GM10847 (cell line): ENCODE data around the gene ARL11.

Experiments
- POLR2A ChIP-seq: IDR thresholded peaks from 2 replicates; pipeline ENCODE4 v1.6.1; 2011; ENCODE audit not compliant: insufficient read length; ENCODE audit errors: extremely low read depth

ARL11 gene

DNA sequence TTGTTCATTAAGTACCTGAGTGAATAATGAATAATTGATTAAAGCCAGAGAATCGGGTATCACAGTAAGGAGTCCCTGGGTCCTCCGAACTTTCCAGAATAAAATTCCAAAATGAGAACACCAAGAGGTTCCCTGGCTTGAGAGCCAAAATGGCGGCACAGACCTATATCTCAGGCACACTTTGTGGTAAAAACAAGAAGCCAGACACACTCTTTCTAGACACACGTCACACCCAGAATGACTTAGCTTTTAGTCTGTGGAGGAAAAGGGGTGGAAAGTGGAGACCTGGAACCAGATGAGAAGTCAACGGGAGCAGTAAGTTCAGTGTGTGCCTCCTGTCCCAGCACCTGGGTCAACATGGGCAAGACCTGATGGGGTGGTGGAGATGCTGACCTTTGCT lies 8.4 kb downstream of the ARL11 start:
- no peak for TF ChIP-seq POLR2A

DNA sequence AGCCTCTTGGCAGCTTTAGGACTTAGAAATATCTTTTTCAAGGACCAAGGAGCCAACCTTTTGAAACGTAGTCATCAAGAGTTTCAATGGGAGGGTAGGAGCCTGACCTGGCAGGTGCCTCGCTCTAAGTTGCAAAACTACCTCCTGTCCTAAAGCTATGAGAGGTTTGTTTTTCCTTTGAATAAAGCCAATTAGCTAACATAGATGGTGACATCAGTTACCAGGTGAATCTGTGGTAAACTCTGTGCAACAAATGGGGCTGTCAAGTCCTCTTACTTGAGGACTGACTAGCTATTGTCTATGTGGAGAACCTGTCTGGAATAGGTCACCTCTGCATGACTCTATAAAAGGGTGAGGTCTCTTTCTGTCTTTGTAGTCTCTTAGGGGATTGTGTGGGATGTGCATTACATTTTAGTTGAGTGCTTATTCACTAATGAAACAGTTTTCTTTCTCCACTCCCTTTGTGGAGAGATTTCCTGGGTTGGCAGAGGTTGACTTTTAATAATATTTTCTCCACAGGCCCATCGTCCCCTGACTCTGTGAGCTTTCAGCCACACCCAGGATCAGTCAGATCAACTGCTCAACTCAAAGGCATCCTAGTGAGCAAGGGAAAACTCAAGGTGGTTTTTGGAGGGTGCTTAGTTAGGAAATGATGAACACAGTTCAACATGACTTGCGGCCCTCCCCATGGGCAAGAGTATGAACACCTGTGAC lies 9.9 kb downstream of the ARL11 start:
- TF ChIP-seq POLR2A: no peak

DNA sequence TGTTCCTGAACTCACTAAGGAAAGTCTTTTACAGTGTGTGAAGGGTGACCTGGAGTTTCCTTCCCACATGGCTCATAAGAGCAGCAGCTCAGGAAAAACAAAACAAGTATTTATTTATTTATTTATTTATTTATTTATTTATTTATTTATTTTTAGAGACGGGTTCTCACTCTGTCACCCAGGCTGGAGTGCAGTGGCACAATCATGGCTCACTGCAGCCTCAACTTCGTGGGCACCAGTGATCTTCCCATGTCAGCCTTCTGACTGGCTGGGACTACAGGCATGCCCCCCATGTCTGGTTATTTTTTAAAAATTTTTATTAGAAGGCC lies 10.4 kb downstream of the ARL11 start:
- no peak for TF ChIP-seq POLR2A

DNA sequence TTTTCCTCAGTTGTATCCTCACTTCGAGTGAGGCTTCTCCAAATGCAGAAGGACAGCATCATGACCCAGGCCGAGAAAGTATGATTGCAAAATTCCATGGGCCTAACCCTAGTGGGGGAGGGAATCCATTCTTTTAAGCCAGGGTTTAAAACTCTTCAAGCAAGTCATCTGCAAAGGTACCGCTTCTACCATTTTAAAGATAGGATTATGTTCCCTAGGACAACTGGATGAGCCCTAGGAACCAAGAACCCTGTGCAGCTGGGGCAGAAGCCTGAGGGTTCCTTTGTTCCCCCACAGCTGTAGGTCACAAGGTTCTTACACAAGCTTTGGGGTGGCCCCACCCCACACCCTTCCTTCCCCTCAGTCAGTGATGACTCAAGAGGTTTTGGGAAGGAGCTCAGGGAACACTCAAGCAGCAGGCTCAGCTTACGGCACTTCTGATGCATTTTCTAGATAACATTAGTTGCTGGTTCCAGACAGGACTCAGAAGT lies 13.5 kb downstream of the ARL11 start:
- TF ChIP-seq POLR2A: no peak

DNA sequence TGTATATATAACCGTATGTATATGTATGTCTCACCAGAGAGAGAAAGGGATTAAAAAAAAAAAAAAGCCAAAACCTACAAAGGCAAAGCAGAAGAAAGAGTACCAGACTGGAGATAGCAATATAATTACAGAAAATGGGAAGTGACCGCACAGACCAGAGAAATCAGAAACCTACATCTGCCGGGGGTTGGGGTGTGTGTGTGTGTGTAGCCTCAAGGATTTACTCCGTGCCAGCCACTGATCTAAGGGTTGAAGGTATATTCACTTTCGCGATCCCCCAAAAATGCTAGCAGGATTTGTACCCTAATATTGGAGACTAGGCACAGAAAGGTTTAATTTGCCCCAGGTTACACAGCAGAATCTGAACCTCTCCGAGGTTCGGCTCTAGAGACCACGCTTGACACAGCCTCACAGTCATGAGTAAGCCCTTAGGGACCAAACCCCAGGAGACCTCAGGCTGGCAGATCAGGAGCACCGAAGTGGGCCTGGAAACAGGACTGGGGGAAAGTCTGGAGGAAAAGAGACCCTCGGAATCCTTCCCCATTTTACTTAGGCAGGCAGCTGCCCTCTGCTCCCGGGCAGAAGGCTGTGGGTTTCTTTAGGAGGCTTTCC lies 14.8 kb downstream of the ARL11 start:
- TF ChIP-seq POLR2A: no peak

DNA sequence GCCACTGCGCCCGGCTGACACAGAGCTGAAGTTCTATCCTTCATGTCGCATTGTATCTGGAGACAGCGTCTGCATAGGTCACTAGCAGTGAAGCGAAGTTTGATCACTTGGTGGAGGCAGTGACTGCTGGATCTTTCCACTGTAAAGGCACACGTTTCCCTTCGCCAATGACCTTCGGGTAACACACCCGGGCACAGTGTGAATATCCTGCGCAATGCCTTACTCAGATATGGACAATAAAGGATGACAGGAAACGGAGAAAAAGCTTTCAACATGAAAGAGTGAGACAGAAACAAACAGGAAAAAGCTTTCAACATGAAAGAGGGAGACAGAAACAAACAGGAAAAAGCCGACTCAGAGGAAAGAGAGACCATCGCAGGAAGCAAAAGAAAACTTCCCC lies 17.1 kb downstream of the ARL11 start:
- no peak for TF ChIP-seq POLR2A

DNA sequence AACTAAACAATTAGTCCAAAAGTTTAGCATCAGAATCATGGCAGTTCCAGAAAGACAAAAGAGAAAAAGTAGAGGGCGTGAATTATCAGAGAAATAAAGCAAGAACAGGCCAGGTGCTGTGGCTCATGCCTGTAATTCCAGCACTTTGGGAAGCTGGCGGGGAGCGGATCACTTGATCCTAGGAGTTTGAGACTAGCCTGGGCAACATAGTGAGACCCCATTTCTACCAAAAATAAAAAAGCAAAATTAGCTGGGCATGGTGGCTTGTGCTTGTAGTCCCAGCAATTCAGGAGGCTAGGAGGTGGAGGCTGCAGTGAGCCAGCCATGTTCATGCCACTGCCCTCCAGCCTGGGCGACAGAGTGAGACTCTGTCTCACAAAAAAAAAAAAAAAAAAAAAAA lies 18.4 kb downstream of the ARL11 start:
- TF ChIP-seq POLR2A: no peak

DNA sequence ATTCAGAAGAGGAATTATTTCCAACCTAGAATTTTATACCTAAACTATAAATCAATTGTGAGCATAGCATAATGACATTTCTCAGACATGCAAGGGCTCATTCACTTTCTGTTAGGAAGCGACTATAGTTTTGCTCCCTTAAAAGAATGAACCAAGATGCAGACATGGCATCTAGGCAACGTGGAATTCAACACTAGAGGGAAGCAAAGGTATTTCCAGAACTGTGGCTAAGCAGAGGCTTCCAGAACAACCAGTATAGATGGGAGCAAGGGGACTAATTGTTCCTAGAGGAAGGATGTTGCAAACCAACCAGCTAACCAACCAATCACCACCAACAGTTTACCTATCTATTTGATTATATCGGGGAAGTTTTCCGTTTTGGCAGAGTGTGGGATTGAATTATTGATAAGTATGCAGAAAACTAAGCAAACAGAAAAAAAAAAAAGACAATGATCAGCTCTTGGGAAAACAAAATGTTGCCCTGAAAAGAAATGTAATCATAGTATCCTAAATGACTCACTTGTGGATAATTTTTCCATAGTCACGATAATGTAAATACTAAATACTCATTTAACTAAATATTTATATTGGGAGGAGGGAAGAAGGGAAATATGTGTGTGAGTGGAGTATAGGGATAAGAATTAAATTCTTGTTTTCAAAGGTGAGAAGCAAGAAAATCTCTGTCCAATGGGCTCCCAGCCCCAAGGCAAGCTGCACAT lies 21.1 kb downstream of the ARL11 start:
- TF ChIP-seq POLR2A: no peak

DNA sequence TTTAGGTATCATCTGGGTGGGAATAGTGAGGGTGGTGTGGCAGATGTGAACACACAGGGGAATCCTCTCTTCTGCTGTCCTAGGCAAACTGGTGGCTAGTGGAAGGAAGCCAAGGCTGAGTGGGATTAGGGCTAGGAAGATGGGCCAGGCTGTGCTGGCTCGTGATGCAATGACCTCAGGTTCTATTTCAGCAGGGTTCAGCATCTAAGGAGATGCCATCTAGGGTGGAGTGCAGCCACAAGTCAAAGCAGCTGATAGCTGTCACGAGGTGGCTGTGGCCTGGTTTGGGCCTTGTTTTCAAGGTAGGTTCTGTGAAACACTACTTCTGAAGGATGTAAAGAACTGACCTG lies 21.6 kb downstream of the ARL11 start:
- no peak for TF ChIP-seq POLR2A

DNA sequence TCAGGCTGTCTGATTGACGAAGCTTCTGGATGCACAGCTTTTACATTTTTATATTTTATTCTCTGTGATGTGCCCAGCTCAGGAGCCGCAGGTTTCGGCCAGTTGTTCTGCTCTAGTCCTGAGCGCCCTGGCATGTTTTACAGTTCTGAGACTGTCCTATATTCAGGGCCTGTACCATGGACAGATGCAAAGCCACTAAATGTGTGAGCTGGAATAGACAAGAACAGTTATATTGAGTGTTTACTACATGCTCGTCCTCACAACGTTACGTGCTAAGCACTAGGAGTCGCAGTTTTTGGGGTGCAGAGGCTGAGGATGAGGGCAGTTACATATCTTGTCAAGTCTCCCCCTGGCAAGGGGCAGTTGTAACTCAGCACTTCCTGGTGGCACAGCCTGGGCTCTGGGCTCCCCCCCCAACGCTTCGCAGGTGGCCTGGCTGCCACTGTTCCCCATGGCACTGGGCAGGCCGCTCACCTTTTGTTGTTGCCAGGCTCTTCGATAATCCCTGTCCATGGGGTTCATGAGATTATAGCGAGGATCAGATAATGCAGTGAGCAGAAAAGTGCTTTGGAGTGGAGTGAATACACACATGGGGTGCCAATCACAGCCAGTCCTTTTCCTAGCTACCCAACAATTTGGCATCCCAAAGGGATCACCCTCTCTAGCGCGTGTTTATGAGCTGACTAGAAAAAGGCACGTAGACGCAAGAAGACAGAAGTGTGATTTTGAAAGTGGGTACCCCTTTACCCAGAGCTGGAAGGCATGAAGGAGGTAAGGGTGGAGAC lies 23.5 kb downstream of the ARL11 start:
- no peak for TF ChIP-seq POLR2A

DNA sequence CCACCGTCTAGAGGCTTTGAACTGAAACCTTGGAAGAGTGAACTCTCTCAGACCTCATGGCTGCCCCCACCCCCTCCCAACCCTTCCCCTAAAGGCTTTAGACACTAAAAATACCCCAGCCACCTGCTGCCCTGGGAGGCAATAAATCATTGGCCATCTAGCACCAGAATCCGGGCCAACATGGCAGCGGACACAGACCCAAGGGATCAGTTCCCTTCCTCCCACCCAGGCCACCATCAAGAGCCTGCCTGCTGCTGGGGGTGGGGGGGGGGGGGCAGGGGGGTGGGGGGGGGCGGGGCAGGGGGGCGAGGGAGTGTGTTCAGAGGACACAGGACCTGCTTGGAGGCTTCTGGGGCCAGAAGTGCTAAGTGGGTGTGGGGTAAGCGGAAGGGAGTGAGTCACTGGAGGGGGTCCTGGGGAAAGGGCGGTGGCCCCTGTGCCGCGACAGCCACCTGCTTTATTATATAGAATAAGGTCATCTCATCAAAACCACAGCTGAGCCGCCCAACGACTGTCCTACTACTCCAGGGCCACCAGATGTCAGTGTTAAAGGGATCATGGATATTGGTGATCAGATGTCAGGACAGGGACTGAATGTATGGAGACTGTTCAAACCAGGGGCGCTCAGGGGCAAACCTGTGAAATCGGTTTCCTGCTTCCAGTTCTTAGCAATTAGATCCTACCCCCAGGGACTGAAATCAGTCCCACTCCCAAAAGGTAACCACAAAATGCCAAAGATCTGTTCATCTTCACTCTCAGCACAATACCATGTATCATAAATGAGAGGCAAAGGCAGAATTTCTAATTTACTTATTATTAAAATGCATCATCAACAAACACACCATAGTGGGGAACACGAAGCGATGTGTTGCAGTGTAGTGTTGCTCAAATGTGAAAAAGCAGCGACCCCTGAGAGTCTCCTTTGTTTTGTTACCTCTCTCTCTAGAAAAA lies 24.3 kb downstream of the ARL11 start:
- no peak for TF ChIP-seq POLR2A

DNA sequence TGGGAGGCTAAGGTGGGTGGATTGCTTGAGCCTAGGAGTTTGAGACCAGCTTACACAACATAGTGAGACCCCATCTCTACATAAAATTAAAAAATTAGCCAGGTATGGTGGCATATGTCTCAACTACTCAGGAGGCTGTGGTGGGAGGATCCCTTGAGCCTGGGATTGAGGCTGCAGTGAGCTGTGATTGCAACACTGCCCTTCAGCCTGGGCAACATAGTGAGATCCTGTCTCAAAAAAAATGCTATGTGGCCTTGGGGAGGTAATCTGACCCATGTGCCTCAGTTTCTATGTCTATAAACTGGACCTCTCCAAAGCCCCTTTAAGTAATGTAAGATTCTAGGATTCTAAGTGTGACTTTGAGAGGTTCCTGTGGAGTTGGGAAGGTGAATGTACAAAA lies 25.2 kb downstream of the ARL11 start:
- TF ChIP-seq POLR2A: no peak

DNA sequence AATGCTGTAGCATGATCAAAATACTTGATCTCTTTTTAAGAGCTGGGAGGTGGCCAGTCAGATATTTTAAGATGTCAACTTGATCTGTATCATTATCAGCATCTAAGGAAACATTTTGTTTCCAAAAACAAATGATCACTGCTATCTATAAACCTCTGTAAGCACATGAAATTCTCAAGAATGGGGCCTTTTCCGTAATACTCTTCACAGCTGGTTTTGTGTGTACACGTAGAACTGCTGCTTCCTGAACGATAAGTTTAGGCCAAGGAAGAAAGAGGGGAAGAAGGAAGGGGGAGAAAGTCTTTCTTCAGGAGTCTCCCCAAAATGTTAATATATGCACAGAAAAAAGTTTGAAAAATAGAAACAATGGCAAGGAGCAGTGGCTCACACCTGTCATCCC lies 25.7 kb downstream of the ARL11 start:
- no peak for TF ChIP-seq POLR2A

DNA sequence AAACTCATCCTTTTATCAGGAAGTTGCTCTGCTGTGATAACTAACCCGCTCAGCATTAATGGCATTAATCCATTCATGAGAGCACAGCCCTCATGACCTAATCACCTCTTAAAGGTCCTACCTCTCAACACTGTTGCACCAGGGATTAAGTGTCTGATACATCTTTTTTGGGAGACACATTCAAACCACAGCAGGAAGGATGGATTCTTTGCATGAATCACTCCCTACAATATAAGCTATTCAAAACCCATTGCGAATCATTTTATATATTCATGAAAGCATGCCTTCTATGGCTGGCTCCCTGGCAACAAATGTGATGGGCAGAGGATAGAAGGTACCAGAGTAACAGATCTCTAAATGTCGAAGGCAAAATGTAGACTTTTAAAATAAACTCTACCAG lies 27.6 kb downstream of the ARL11 start:
- no peak for TF ChIP-seq POLR2A

DNA sequence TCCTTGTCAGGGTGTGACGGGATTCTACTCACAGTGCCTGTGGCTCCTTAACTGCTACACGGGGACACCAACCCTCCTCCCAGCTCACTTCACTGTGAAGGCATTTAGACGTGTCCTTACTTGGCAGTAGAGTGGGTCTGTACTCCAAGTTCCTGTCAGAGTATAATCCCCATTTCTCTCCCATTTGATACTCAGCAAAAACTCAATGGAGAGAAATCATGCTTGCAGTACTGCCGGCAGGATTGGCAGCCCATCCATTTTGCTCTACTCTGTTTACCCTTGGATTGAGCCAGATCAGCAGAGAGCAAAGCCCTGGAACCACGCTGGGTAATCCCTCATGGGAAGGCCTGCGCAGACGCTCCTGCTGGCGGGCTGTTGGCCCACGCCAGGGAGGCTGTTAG lies 28.9 kb downstream of the ARL11 start:
- TF ChIP-seq POLR2A: no peak

DNA sequence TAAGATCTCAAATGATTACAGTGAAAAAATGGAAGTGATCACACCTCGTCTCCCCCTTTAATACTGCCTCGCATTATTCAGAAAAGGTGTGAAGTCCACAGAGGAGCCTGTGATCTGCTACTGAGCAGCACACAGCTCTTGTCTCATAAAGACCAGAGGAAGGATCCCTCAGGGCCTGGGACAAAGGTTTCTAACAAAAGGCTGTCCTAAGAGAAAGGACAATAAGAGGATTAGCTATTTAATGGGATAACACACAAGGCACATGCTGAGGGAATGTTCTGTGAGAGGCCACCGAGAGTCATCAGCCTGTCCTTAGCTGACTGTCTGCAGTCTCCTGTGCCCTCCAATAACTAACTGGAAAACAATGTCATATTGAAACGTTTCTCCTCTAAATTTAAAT lies 36.3 kb downstream of the ARL11 start:
- TF ChIP-seq POLR2A: no peak
